HEK293 (cell line): ENCODE measurements around the gene MAML3.

Experiments used
- GLI2 ChIP-seq: fragments of 450-650 bp; formaldehyde crosslinking; IDR thresholded peaks from 2 replicates; pipeline ENCODE4; 2017; ENCODE audit warnings: missing biosample characterization, missing genetic modification characterization, low read depth, borderline replicate concordance
- IKZF3 ChIP-seq: fragments of 450-650 bp; IDR thresholded peaks from 2 replicates; pipeline ENCODE4 v1.5.0; 2018; ENCODE audit warnings: missing biosample characterization, mild to moderate bottlenecking, missing genetic modification characterization, moderate library complexity
- KLF10 ChIP-seq: fragments of 450-650 bp; IDR thresholded peaks from 2 replicates; pipeline ENCODE4 v1.5.1; 2018; ENCODE audit warnings: missing biosample characterization, mild to moderate bottlenecking, missing genetic modification characterization
- KLF8 ChIP-seq: fragments of 450-650 bp; formaldehyde crosslinking; IDR thresholded peaks from 2 replicates; pipeline ENCODE4 v1.5.1; 2016; ENCODE audit warnings: missing biosample characterization, missing genetic modification characterization
- MZF1 ChIP-seq: fragments of 450-650 bp; formaldehyde crosslinking; IDR thresholded peaks from 2 replicates; pipeline ENCODE4 v1.5.1; 2017; ENCODE audit warnings: missing biosample characterization, missing genetic modification characterization, borderline replicate concordance
- SP2 ChIP-seq: fragments of 450-650 bp; formaldehyde crosslinking; IDR thresholded peaks from 2 replicates; pipeline ENCODE4 v1.5.1; 2016; ENCODE audit warnings: missing biosample characterization, missing genetic modification characterization
- YY1 ChIP-seq: fragments of 450-650 bp; formaldehyde crosslinking; IDR thresholded peaks from 2 replicates; pipeline ENCODE4 v1.5.1; 2018; ENCODE audit warnings: missing biosample characterization, missing genetic modification characterization
- ZBTB20 ChIP-seq: fragments of 450-650 bp; formaldehyde crosslinking; IDR thresholded peaks from 2 replicates; pipeline ENCODE4 v1.5.1; 2016; ENCODE audit warnings: missing biosample characterization, missing genetic modification characterization
- ZNF140 ChIP-seq: fragments of 450-650 bp; formaldehyde crosslinking; IDR thresholded peaks from 2 replicates; pipeline ENCODE4 v1.5.1; 2016; ENCODE audit warnings: missing biosample characterization, missing genetic modification characterization
- ZNF146 ChIP-seq: fragments of 450-650 bp; formaldehyde crosslinking; IDR thresholded peaks from 2 replicates; pipeline ENCODE4 v1.5.1; 2016; ENCODE audit warnings: missing biosample characterization, missing genetic modification characterization
- ZNF16 ChIP-seq: fragments of 450-650 bp; formaldehyde crosslinking; IDR thresholded peaks from 2 replicates; pipeline ENCODE4 v1.5.1; 2016; ENCODE audit warnings: low read depth, missing biosample characterization, missing genetic modification characterization
- ZNF19 ChIP-seq: fragments of 450-650 bp; formaldehyde crosslinking; IDR thresholded peaks from 2 replicates; pipeline ENCODE4; 2016; ENCODE audit warnings: missing biosample characterization, missing genetic modification characterization, low read depth
- ZNF248 ChIP-seq: fragments of 450-650 bp; formaldehyde crosslinking; IDR thresholded peaks from 2 replicates; pipeline ENCODE4 v1.5.1; 2017; ENCODE audit warnings: missing biosample characterization, missing genetic modification characterization
- ZNF266 ChIP-seq: fragments of 450-650 bp; formaldehyde crosslinking; IDR thresholded peaks from 2 replicates; pipeline ENCODE4 v1.5.1; 2016; ENCODE audit warnings: missing biosample characterization, missing genetic modification characterization, low read depth
- ZNF302 ChIP-seq: fragments of 450-650 bp; formaldehyde crosslinking; IDR thresholded peaks from 2 replicates; pipeline ENCODE4 v1.5.1; 2016; ENCODE audit warnings: missing biosample characterization, missing genetic modification characterization, low read depth
- ZNF324 ChIP-seq: fragments of 450-650 bp; formaldehyde crosslinking; IDR thresholded peaks from 2 replicates; pipeline ENCODE4 v1.5.1; 2016; ENCODE audit warnings: missing biosample characterization, missing genetic modification characterization
- ZNF37A ChIP-seq: fragments of 450-650 bp; IDR thresholded peaks from 2 replicates; pipeline ENCODE4 v1.5.1; 2018; ENCODE audit warnings: missing biosample characterization, missing genetic modification characterization
- ZNF394 ChIP-seq: fragments of 450-650 bp; formaldehyde crosslinking; IDR thresholded peaks from 2 replicates; pipeline ENCODE4 v1.5.1; 2016; ENCODE audit warnings: missing biosample characterization, missing genetic modification characterization, mild to moderate bottlenecking, moderate library complexity, borderline replicate concordance
- ZNF423 ChIP-seq: fragments of 450-650 bp; formaldehyde crosslinking; IDR thresholded peaks from 2 replicates; pipeline ENCODE4 v1.5.1; 2016; ENCODE audit warnings: missing biosample characterization, missing genetic modification characterization
- ZNF501 ChIP-seq: fragments of 450-650 bp; formaldehyde crosslinking; IDR thresholded peaks from 2 replicates; pipeline ENCODE4 v1.5.1; 2016; ENCODE audit warnings: missing biosample characterization, missing genetic modification characterization
- ZNF530 ChIP-seq: fragments of 450-650 bp; formaldehyde crosslinking; IDR thresholded peaks from 2 replicates; pipeline ENCODE4 v1.5.1; 2016; ENCODE audit warnings: low read depth, missing biosample characterization, missing genetic modification characterization
- ZNF555 ChIP-seq: fragments of 450-650 bp; formaldehyde crosslinking; conservative IDR thresholded peaks from 2 replicates; pipeline ENCODE4 v1.5.1; 2017; ENCODE audit warnings: missing biosample characterization, mild to moderate bottlenecking, missing genetic modification characterization, inconsistent platforms
- ZNF571 ChIP-seq: fragments of 450-650 bp; formaldehyde crosslinking; IDR thresholded peaks from 2 replicates; pipeline ENCODE4 v1.5.0; 2017; ENCODE audit warnings: missing biosample characterization, missing genetic modification characterization
- ZNF629 ChIP-seq: fragments of 450-650 bp; formaldehyde crosslinking; IDR thresholded peaks from 2 replicates; pipeline ENCODE4 v1.5.1; 2017; ENCODE audit warnings: missing biosample characterization, missing genetic modification characterization
- ZNF664 ChIP-seq: fragments of 450-650 bp; formaldehyde crosslinking; IDR thresholded peaks from 2 replicates; pipeline ENCODE4 v1.5.1; 2016; ENCODE audit warnings: missing biosample characterization, missing genetic modification characterization
- ZNF701 ChIP-seq: fragments of 450-650 bp; formaldehyde crosslinking; IDR thresholded peaks from 2 replicates; pipeline ENCODE4 v1.5.1; 2016; ENCODE audit warnings: missing biosample characterization, missing genetic modification characterization
- ZNF747 ChIP-seq: fragments of 450-650 bp; formaldehyde crosslinking; IDR thresholded peaks from 2 replicates; pipeline ENCODE4 v1.5.1; 2016; ENCODE audit warnings: missing biosample characterization, missing genetic modification characterization
- ZNF768 ChIP-seq: fragments of 450-650 bp; formaldehyde crosslinking; IDR thresholded peaks from 2 replicates; pipeline ENCODE4 v1.5.1; 2018; ENCODE audit warnings: missing biosample characterization, mild to moderate bottlenecking, missing genetic modification characterization
- ZNF843 ChIP-seq: fragments of 450-650 bp; formaldehyde crosslinking; IDR thresholded peaks from 2 replicates; pipeline ENCODE4 v1.5.1; 2016; ENCODE audit warnings: missing biosample characterization, missing genetic modification characterization
- ZSCAN16 ChIP-seq: fragments of 450-650 bp; formaldehyde crosslinking; IDR thresholded peaks from 2 replicates; pipeline ENCODE4 v1.5.1; 2016; ENCODE audit warnings: missing biosample characterization, missing genetic modification characterization
- TF ChIP-seq, protein P1 (sequence below): fragments of 450-650 bp; formaldehyde crosslinking; conservative IDR thresholded peaks from 2 replicates; pipeline ENCODE4 v1.5.1; 2016; ENCODE audit warnings: low read depth, missing biosample characterization, missing genetic modification characterization
- TF ChIP-seq, protein P2 (sequence below): fragments of 450-650 bp; formaldehyde crosslinking; IDR thresholded peaks from 2 replicates; pipeline ENCODE4 v1.5.1; 2016; ENCODE audit warnings: missing biosample characterization, missing genetic modification characterization
- TF ChIP-seq, protein P3 (sequence below): fragments of 450-650 bp; formaldehyde crosslinking; IDR thresholded peaks from 2 replicates; pipeline ENCODE4 v1.5.1; 2016; ENCODE audit warnings: missing biosample characterization, missing genetic modification characterization
- TF ChIP-seq, protein P4 (sequence below): fragments of 450-650 bp; formaldehyde crosslinking; IDR thresholded peaks from 2 replicates; pipeline ENCODE4 v1.5.1; 2016; ENCODE audit warnings: missing biosample characterization, missing genetic modification characterization

Gene MAML3

DNA sequence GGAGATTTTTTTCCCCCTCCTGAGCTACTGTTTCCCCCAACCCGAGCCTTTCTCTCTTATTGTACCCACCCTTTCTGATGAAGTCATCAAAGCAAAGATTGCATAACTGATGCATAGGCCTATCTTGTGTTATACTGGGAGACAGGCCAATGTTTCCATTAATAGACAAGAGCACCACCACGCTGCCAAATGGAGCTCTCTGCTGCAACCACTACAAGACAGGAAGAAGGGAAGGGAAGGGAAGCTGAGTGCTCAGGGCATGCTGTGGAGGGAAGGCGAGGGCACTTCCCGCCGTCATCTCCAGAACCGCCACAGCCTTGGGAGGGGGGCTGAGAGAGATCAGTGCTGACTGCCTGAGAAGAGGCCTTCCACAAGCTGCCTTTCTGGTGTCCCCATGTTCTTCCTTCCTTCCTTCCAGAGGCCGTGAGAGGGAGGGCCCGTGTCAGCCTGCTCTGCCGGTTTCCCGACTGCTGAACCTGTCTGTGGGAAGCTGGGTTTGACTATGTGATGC, 413.4 kb downstream of the MAML3 start (continued):
- TF ChIP-seq, protein P1, sequence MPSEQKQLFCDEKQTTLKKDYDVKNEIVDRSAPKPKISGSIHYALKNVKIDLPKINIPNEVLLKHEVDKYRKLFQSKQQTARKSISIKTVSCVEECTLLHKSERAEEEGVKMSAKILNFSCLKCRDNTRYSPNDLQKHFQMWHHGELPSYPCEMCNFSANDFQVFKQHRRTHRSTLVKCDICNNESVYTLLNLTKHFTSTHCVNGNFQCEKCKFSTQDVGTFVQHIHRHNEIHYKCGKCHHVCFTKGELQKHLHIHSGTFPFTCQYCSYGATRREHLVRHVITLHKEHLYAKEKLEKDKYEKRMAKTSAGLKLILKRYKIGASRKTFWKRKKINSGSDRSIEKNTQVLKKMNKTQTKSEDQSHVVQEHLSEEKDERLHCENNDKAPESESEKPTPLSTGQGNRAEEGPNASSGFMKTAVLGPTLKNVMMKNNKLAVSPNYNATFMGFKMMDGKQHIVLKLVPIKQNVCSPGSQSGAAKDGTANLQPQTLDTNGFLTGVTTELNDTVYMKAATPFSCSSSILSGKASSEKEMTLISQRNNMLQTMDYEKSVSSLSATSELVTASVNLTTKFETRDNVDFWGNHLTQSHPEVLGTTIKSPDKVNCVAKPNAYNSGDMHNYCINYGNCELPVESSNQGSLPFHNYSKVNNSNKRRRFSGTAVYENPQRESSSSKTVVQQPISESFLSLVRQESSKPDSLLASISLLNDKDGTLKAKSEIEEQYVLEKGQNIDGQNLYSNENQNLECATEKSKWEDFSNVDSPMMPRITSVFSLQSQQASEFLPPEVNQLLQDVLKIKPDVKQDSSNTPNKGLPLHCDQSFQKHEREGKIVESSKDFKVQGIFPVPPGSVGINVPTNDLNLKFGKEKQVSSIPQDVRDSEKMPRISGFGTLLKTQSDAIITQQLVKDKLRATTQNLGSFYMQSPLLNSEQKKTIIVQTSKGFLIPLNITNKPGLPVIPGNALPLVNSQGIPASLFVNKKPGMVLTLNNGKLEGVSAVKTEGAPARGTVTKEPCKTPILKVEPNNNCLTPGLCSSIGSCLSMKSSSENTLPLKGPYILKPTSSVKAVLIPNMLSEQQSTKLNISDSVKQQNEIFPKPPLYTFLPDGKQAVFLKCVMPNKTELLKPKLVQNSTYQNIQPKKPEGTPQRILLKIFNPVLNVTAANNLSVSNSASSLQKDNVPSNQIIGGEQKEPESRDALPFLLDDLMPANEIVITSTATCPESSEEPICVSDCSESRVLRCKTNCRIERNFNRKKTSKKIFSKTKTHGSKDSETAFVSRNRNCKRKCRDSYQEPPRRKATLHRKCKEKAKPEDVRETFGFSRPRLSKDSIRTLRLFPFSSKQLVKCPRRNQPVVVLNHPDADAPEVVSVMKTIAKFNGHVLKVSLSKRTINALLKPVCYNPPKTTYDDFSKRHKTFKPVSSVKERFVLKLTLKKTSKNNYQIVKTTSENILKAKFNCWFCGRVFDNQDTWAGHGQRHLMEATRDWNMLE = no peak
- TF ChIP-seq ZNF701 (tag by site-specific recombination) (no peak), ZBTB20 (tag by site-specific recombination) (no peak), ZNF629 (tag by site-specific recombination) (peak; percentile 85), ZNF266 (tag by site-specific recombination) (no peak), ZNF37A (no peak), KLF8 (tag by site-specific recombination) (peak; percentile 46; the same call in 1 of the 2 replicates), ZNF423 (no peak), ZSCAN16 (tag by site-specific recombination) (no peak), SP2 (tag by site-specific recombination) (no peak), YY1 (tag by site-specific recombination) (no peak), ZNF16 (tag by site-specific recombination) (no peak), ZNF664 (tag by site-specific recombination) (no peak), ZNF843 (tag by site-specific recombination) (no peak), ZNF19 (no peak), GLI2 (tag by site-specific recombination) (no peak), MZF1 (tag by site-specific recombination) (no peak), ZNF555 (tag by site-specific recombination) (no peak), ZNF140 (no peak), IKZF3 (tag by site-specific recombination) (no peak), ZNF248 (tag by site-specific recombination) (no peak), ZNF747 (tag by site-specific recombination) (no peak), KLF10 (tag by site-specific recombination) (no peak), ZNF501 (tag by site-specific recombination) (no peak), ZNF768 (tag by site-specific recombination) (no peak), ZNF394 (tag by site-specific recombination) (no peak; the same call in 1 of the 2 replicates), ZNF324 (tag by site-specific recombination) (peak; percentile 80; the same call in 1 of the 2 replicates), ZNF530 (tag by site-specific recombination) (no peak), ZNF302 (tag by site-specific recombination) (no peak), ZNF146 (tag by site-specific recombination) (no peak), ZNF571 (no peak)
- TF ChIP-seq, protein P2, sequence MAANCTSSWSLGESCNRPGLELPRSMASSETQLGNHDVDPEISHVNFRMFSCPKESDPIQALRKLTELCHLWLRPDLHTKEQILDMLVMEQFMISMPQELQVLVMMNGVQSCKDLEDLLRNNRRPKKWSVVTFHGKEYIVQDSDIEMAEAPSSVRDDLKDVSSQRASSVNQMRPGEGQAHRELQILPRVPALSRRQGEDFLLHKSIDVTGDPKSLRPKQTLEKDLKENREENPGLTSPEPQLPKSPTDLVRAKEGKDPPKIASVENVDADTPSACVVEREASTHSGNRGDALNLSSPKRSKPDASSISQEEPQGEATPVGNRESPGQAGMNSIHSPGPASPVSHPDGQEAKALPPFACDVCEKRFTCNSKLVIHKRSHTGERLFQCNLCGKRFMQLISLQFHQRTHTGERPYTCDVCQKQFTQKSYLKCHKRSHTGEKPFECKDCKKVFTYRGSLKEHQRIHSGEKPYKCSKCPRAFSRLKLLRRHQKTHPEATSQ (tag by site-specific recombination) = no peak
- TF ChIP-seq, protein P3, sequence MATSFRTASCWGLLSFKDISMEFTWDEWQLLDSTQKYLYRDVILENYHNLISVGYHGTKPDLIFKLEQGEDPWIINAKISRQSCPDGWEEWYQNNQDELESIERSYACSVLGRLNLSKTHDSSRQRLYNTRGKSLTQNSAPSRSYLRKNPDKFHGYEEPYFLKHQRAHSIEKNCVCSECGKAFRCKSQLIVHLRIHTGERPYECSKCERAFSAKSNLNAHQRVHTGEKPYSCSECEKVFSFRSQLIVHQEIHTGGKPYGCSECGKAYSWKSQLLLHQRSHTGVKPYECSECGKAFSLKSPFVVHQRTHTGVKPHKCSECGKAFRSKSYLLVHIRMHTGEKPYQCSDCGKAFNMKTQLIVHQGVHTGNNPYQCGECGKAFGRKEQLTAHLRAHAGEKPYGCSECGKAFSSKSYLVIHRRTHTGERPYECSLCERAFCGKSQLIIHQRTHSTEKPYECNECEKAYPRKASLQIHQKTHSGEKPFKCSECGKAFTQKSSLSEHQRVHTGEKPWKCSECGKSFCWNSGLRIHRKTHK (tag by site-specific recombination) = no peak
- TF ChIP-seq, protein P4, sequence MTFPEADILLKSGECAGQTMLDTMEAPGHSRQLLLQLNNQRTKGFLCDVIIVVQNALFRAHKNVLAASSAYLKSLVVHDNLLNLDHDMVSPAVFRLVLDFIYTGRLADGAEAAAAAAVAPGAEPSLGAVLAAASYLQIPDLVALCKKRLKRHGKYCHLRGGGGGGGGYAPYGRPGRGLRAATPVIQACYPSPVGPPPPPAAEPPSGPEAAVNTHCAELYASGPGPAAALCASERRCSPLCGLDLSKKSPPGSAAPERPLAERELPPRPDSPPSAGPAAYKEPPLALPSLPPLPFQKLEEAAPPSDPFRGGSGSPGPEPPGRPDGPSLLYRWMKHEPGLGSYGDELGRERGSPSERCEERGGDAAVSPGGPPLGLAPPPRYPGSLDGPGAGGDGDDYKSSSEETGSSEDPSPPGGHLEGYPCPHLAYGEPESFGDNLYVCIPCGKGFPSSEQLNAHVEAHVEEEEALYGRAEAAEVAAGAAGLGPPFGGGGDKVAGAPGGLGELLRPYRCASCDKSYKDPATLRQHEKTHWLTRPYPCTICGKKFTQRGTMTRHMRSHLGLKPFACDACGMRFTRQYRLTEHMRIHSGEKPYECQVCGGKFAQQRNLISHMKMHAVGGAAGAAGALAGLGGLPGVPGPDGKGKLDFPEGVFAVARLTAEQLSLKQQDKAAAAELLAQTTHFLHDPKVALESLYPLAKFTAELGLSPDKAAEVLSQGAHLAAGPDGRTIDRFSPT (tag by site-specific recombination) = no peak
